Thoracic aorta (tissue), 2 donors: ENCODE results near the gene NUP210. TPM values are rescaled to one million over a fixed set of nuclear protein-coding genes. Genes with fewer than 3 reads are reported as not detected.

Source experiments
- ATAC-seq: fragments of 150-250 bp; one replicate; pipeline ENCODE4 v1.8.0; 2017; ENCODE audit warnings: low read depth; ENCODE audit not compliant: insufficient number of reproducible peaks, low FRiP score
- DNase-seq: peaks from one replicate; pipeline ENCODE4 v3.0.0-alpha.2; 2020; ENCODE audit warnings: low spot score
- H3K27ac ChIP-seq, 2 donors: fragments of 200-600 bp; sonication (generic); 1 replicate in 1 of 2; 2 replicates in 1 of 2; pipeline ENCODE4 v1.5.1; 2016; ENCODE audit warnings: mild to moderate bottlenecking in 2 of 2, moderate library complexity in 2 of 2
- H3K27me3 ChIP-seq: fragments of 200-600 bp; sonication (generic); replicated peaks from 2 replicates; pipeline ENCODE4 v1.6.0; 2016; ENCODE audit warnings: mild to moderate bottlenecking; ENCODE audit not compliant: insufficient read depth
- H3K36me3 ChIP-seq: fragments of 200-600 bp; sonication (generic); one replicate; pipeline ENCODE4 v1.5.1; 2016
- H3K4me1 ChIP-seq, 2 donors: fragments of 200-600 bp; sonication (generic); 1 replicate in 1 of 2; 2 replicates in 1 of 2; pipeline versions ENCODE4 v1.5.1 to v1.6.0; 2016; ENCODE audit warnings: low read depth in 2 of 2, mild to moderate bottlenecking in 1 of 2; ENCODE audit not compliant: control insufficient read depth in 1 of 2
- H3K4me3 ChIP-seq: fragments of 200-600 bp; sonication (generic); 2 replicates; pipeline ENCODE4 v1.5.1; 2016; ENCODE audit warnings: mild to moderate bottlenecking
- H3K9me3 ChIP-seq: fragments of 200-600 bp; sonication (generic); 2 replicates; pipeline ENCODE4 v1.5.1; 2016
- CTCF ChIP-seq: fragments of 200-600 bp; sonication (generic); IDR thresholded peaks from one replicate; pipeline ENCODE4 v1.5.1; 2019; ENCODE audit warnings: antibody characterized with exemption
- total RNA-seq, 2 donors: library from RNA; depleted of rRNA; stranded (reverse); fragments of >200 nt; gene quantifications; one replicate each; pipeline versions ENCODE4 v1.1.0 to v1.2.3, GENCODE V29; 2016

Gene NUP210
- total RNA-seq, 2 donors from 2014 or later, result 3.7 to 4.3 TPM

- no peaks in the 10 kb centered on the region for H3K36me3 ChIP-seq
Observed at GRCh38 chr3:13324835-13325501, 95.2 kb downstream of the NUP210 start.

GRCh38 chr3:13323822-13324221 is 96.3 kb downstream of the NUP210 start:
- Histone ChIP-seq H3K4me1 (no peaks in the 10 kb centered on the region), H3K4me3 (no peak overlapping the region), H3K27me3 (no peaks in the 10 kb centered on the region), H3K9me3 (no peaks in the 10 kb centered on the region), H3K27ac (no peak overlapping the region), H3K36me3 (no peaks in the 10 kb centered on the region)
- ATAC-seq (no peak), DNase-seq (no peak)
- TF ChIP-seq CTCF, result no peak

More at GRCh38 chr3:13324835-13325501, 95.2 kb downstream of the NUP210 start:
- TF ChIP-seq CTCF, result no peak
- H3K4me3 ChIP-seq, result no peak overlapping the region
- no peak for DNase-seq
- no peak for ATAC-seq
- H3K9me3 ChIP-seq, result no peaks in the 10 kb centered on the region
- no peak overlapping the region for H3K27ac ChIP-seq
- no peaks in the 10 kb centered on the region for H3K27me3 ChIP-seq
- no peaks in the 10 kb centered on the region for H3K4me1 ChIP-seq

- H3K27ac ChIP-seq, result no peak overlapping the region
- H3K4me3 ChIP-seq, result no peak overlapping the region
- DNase-seq (no peak), ATAC-seq (no peak)
- TF ChIP-seq CTCF, result no peak
- H3K9me3 ChIP-seq, result no peaks in the 10 kb centered on the region
- H3K27me3 ChIP-seq, result no peaks in the 10 kb centered on the region
- H3K4me1 ChIP-seq, result no peaks in the 10 kb centered on the region
- no peaks in the 10 kb centered on the region for H3K36me3 ChIP-seq
Observed at GRCh38 chr3:13322324-13322723, 97.8 kb downstream of the NUP210 start.

GRCh38 chr3:13319564-13320220 is 100.4 kb downstream of the NUP210 start:
- Histone ChIP-seq H3K27ac (no peak overlapping the region), H3K36me3 (no peaks in the 10 kb centered on the region), H3K4me3 (no peak overlapping the region), H3K9me3 (no peaks in the 10 kb centered on the region), H3K4me1 (no peaks in the 10 kb centered on the region), H3K27me3 (no peaks in the 10 kb centered on the region)
- ATAC-seq, result no peak
- no peak for DNase-seq
- TF ChIP-seq CTCF, result no peak

GRCh38 chr3:13318626-13319470 is 101.3 kb downstream of the NUP210 start:
- Histone ChIP-seq H3K4me3 (no peak overlapping the region), H3K9me3 (no peaks in the 10 kb centered on the region), H3K27ac (no peak overlapping the region), H3K36me3 (no peaks in the 10 kb centered on the region), H3K4me1 (no peaks in the 10 kb centered on the region), H3K27me3 (no peaks in the 10 kb centered on the region)
- no peak for TF ChIP-seq CTCF
- DNase-seq, result no peak
- ATAC-seq, result no peak
